HUES6 (cell line): ENCODE measurements around the gene POLR3GL.
A peak's percentile ranks its signal among the peaks of the same experiment; 100 is the strongest.

Source experiments
- H3K27ac ChIP-seq: 2 replicates; pipeline ENCODE4 v1.7.0; 2013; ENCODE audit warnings: low read depth, mild to moderate bottlenecking, low read length, inconsistent platforms
- H3K27me3 ChIP-seq: 2 replicates; pipeline ENCODE4 v1.6.1; 2013; ENCODE audit warnings: low read length; ENCODE audit not compliant: control insufficient read depth, insufficient read depth
- H3K36me3 ChIP-seq: 2 replicates; pipeline ENCODE4 v1.6.1; 2013; ENCODE audit warnings: low read length; ENCODE audit not compliant: control insufficient read depth, insufficient read depth
- H3K4me1 ChIP-seq: 2 replicates; pipeline ENCODE4 v1.6.1; 2013; ENCODE audit warnings: low read length; ENCODE audit not compliant: control insufficient read depth, insufficient read depth
- H3K4me3 ChIP-seq: 2 replicates; pipeline ENCODE4 v1.5.1; 2013; ENCODE audit warnings: low read depth, low read length
- H3K9ac ChIP-seq: one replicate; pipeline ENCODE4 v1.6.1; 2013; ENCODE audit warnings: mild to moderate bottlenecking, low read length
- H3K9me3 ChIP-seq: 2 replicates; pipeline ENCODE4 v1.6.1; 2013; ENCODE audit warnings: low read depth, low read length; ENCODE audit not compliant: control insufficient read depth, insufficient read depth

POLR3GL gene

DNA sequence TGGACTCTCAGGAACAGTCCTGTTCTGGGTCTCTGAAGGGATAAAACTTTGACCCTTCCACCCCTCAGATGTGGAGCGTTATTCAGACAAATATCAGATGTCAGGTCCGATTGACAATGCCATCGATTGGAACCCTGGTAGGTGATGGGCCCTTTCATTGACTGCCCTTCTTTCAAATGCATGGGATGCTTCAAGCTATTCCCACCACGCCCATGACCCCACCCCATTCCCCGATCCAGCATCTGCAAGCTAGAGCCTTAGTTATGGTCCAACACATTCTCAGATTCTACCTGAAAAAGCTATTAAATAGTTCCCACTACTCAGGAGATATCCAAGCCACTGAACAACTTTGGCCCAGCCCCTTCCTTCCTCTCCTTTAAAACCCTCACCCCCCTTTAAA lies 12.5 kb downstream of the POLR3GL start:
- Histone ChIP-seq H3K9ac (no peak overlapping the region), H3K36me3 (no peaks in the 10 kb centered on the region), H3K27ac (no peak overlapping the region), H3K9me3 (no peaks in the 10 kb centered on the region), H3K27me3 (no peaks in the 10 kb centered on the region), H3K4me3 (0 out of 2 replicates have a peak overlapping the region, but pooled peaks have one; percentile 2), H3K4me1 (peaks cover 39% of the 10 kb centered on the region)

DNA sequence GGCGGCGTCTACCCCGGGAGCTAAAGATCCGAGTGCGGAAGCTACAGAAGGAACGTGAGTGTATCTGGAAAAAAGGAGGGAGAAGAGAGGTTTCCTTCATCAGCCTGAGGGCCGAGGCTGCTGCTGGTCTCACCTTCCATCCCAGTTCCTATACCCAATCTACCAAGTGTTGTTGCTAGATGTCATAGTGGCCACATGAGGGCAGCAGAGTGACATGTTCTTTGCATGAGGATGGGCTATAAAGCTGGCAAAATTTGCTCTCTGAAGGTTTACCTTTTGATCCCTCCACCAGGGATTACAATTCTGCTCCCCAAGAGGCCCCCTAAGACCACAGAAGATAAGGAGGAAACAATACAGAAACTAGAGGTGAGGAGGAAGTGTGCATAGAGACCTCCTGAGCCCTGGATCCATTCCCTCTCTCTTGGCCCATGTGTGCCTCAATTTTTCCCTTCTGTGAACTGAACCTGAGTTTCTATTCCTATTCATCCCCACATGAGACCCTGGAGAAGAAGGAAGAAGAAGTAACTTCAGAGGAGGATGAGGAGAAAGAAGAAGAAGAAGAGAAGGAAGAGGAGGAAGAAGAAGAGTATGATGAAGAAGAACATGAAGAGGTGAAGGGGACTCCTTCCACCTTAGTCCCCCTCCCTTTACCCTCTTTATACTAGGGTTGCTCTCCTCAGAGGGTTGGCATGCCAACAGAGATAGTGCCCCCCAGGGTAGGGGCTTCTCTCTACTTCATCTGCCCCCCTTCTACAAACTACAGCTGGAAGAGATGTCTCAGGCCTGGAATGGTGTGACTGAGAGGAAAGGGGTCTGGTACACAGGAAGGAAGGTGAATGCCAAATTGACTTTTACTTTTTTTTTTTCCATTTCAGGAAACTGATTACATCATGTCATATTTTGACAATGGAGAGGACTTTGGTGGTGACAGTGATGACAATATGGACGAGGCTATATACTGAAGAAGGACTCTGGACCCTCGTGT lies 13.3 kb downstream of the POLR3GL start:
- peak overlapping the region; percentile 53; the same call in 1 of the 2 replicates for H3K4me3 ChIP-seq
- H3K9me3 ChIP-seq, result no peaks in the 10 kb centered on the region
- peaks cover 41% of the 10 kb centered on the region for H3K4me1 ChIP-seq
- H3K9ac ChIP-seq, result peak overlapping the region; percentile 90
- H3K27me3 ChIP-seq, result no peaks in the 10 kb centered on the region
- H3K36me3 ChIP-seq, result no peaks in the 10 kb centered on the region
- peak overlapping the region; percentile 89; the same call in 1 of the 2 replicates for H3K27ac ChIP-seq

DNA sequence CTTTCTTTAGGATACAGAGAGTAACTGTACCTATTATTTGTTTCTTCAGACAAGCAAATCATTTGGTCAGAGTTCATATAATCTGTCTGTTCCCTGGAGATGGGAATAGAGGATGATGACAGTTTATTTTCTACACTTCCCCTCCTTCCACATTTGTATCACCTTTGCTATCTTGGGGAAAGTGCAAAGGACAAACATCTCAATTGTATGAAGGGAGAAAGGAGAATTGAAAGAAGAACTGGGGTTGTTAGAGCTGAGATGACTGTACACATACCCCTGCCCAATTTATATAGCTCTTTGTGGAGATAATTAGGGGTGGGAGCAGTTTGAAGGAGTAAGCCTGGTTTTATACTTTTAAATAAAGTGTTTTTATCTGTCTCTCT lies 14.0 kb downstream of the POLR3GL start:
- no peaks in the 10 kb centered on the region for H3K27me3 ChIP-seq
- peaks cover 41% of the 10 kb centered on the region for H3K4me1 ChIP-seq
- peak overlapping the region; percentile 53 for H3K4me3 ChIP-seq
- no peaks in the 10 kb centered on the region for H3K9me3 ChIP-seq
- H3K9ac ChIP-seq, result peak overlapping the region; percentile 90
- peak overlapping the region; percentile 89 for H3K27ac ChIP-seq
- no peaks in the 10 kb centered on the region for H3K36me3 ChIP-seq

DNA sequence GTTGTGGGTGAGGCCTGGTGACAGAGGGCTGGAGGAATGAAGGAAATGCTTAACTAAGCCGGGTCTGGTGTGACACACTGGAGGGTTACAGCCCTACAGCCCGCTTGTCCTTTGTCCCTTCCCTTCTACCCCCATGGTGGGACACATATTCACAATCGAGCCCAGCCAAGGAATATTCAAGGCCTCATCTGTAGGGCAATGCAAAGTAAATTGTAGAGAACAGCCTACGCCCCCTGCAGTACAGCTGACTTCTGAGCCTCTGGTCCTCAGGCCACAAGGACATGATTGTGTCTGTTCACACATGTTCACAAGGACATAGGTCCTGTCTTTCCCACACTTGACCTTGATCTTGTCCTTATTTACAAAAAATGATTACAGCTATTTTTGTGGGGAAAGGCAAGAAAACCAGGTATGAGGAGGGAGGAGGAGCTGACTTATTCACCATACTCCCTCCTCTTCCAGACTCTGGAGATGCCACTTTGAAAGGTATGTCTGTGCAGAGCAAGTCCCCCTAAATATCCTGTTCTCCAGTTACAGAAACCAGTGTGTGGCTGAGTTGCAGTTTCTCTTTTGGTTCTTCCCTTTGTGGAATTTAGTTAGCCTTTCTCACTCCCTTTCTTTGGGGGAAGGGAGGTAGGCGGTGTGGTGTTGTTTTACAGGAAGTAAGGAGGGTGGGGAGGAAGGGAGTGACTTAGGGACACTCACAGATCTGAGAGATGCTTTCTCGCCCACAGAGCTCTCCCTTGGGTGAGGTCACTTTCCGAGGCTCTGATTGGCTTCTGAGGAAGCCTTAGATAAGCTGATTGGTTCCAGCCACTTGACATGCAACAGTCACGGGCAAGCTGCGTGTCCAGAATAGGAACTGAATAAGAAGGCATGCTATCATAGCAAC lies 14.6 kb downstream of the POLR3GL start:
- Histone ChIP-seq H3K9me3 (no peaks in the 10 kb centered on the region), H3K4me3 (peak overlapping the region; percentile 53), H3K9ac (peak overlapping the region; percentile 90), H3K4me1 (peaks cover 41% of the 10 kb centered on the region), H3K27me3 (no peaks in the 10 kb centered on the region), H3K27ac (peak overlapping the region; percentile 89), H3K36me3 (no peaks in the 10 kb centered on the region)

DNA sequence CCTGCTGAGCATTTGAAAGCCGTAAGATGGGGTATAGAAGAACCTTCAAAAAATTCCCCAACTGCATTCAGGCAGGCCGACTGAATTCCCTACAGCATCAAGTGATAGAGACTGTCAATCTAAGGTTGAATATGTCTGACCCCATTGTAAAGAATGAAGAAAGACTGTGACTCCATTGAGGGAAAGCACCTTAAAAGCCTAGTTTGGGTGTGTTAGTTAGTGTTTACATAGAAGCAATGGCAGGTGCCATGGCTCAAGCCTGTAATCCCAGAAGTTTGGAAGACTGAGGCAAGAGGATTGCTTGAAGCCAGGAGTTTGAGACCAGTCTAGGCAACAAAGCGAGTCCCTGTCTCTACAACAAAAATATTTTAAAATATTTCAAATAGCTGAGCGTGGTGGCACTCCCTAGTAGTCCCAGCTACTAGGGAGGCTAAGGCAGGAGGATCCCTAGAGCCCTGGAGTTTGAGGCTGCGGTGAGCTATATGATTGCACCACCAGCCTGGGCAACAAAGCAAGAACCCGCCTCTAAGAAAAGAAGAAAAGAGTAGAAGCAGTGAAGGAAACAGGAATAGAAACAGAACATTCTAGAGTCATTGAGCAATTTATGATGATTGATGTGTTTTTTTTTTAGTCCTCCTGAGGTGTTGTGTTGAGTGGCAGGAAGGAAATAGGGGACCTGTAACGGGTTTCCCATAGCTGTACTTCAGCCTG lies 15.4 kb downstream of the POLR3GL start:
- Histone ChIP-seq H3K36me3 (no peaks in the 10 kb centered on the region), H3K4me3 (peak overlapping the region; percentile 26; the same call in 1 of the 2 replicates), H3K9ac (peak overlapping the region; percentile 40), H3K27me3 (no peaks in the 10 kb centered on the region), H3K9me3 (no peaks in the 10 kb centered on the region), H3K27ac (peak overlapping the region; percentile 58; the same call in 1 of the 2 replicates), H3K4me1 (peaks cover 47% of the 10 kb centered on the region)

DNA sequence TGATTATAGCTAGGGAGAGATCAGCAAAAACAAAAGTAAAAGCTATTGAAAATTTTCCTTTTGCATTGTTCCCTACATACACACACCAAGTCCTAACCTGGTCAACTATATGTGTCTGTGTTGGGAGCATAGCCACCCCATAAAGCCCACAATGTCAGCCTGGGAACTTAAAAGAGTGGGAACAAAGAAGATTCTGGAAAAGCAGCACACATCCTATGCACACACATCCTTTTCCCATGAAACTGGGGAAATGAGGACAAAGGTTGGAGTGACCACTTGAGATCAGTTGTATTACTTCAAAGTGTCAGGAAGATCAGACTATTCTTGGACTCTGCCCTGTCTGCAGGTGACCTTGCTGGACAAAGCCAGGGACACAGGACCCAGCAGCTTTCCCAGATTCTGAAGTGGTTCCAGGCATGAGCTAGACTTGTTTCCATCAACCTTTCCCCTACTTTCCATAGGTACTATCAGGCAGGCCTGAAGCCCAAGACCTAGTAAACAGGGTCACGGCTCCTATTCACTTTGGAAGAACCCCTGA lies 16.0 kb downstream of the POLR3GL start:
- Histone ChIP-seq H3K36me3 (no peaks in the 10 kb centered on the region), H3K9ac (no peak overlapping the region), H3K27ac (peak overlapping the region; percentile 58; the same call in 1 of the 2 replicates), H3K9me3 (no peaks in the 10 kb centered on the region), H3K4me3 (no peak overlapping the region), H3K4me1 (peaks cover 53% of the 10 kb centered on the region), H3K27me3 (no peaks in the 10 kb centered on the region)

DNA sequence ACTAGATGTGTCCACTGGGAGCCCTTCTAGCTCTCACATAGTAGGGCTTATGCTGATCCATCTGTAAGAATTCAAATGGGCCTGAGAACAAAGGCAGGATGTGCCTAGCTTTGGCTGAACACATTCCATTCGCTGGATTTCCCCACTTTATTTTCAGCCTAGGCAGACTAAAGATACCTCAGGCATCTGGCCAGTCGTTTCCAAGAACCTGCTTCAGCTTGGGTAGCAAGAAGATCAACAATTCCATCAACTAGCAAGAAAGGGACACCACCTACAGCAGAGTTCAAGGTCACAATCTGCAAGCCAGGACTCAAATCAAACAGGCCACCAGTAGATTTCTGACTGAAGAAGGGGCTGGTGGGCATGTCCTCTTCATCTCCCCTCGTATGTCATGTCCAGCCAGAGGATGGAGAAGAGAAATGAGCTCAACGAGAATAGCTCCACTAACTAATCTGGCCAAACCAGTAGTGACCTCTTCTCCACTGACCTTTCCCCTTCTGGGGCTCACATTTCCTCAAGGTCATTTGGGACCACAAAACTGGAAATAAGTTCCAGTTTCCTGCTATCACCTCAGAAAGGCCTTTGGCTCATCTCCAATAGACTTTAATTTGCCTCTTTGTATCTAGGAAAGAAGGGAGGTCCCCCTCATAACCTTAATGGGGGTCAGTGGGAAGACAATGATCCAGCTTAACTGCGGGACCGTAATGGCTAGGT lies 17.7 kb downstream of the POLR3GL start:
- Histone ChIP-seq H3K9me3 (no peaks in the 10 kb centered on the region), H3K36me3 (no peaks in the 10 kb centered on the region), H3K4me1 (peaks cover 55% of the 10 kb centered on the region), H3K27me3 (no peaks in the 10 kb centered on the region), H3K4me3 (no peak overlapping the region), H3K27ac (no peak overlapping the region), H3K9ac (no peak overlapping the region)

DNA sequence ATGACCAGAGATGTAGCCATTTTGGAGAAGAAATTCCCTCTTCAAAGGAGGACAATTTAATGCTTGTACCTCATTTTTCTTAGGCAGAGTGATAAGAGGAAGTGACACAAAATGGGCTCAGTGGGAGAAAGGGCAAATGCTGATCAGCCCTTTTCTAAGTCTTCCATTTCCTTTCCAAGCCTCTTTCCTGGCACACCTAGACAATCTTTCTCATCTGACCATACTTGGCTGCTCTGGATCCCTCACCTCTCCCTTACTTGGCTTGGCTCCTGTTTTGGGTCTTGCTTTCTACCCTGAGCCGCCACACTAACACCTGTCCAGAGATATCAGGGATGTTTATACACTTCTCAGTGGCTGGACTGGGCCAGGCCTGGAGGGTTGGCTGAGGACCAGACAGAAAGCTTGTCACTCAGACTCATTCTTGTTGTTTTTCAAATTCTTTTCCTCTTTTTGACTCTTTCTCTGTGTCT lies 18.8 kb downstream of the POLR3GL start:
- Histone ChIP-seq H3K9ac (no peak overlapping the region), H3K36me3 (no peaks in the 10 kb centered on the region), H3K27me3 (no peaks in the 10 kb centered on the region), H3K4me1 (peaks cover 46% of the 10 kb centered on the region), H3K4me3 (no peak overlapping the region), H3K9me3 (no peaks in the 10 kb centered on the region), H3K27ac (no peak overlapping the region)

DNA sequence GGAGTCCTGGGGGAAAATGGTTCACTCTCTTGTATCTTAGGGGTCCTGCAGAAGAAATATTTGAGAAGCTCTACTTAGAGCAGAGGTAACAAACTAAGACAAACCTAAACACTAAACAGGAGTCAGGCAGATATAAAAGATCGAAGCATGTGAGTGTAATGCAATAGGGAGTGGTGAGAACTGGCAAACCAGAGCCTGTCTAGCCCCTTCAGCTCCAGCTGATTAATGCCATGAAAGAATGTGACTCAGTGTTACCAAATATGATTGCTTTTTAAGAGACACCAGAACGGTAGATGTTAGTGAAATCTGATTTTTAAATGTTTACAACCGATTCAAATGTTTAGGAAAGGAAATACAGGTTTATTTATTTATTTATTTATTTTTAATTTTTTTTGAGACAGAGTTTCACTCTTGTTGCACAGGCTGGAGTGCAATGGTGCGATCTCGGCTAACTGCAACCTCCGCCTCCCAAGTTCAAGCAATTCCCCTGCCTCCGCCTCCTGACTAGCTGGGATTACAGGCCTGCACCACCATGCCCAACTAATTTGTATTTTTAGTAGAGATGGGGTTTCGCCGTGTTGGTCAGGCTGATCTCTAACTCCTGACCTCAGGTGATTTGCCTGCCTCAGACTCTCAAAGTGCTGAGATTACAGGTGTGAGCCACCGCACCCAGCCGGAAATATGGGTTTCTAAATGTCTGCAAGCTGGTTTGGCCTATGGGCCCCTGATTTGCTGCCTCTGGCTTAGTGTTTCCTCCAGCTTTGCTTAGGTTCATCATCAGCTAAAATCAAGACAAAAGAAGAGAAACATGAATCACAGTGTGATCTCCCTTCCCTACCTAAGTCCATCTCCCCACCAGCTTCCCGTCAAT lies 19.7 kb downstream of the POLR3GL start:
- Histone ChIP-seq H3K27ac (no peak overlapping the region), H3K27me3 (no peaks in the 10 kb centered on the region)

More for the DNA sequence above, 19.7 kb downstream of the POLR3GL start:
- H3K9ac ChIP-seq, result no peak overlapping the region
- no peaks in the 10 kb centered on the region for H3K36me3 ChIP-seq
- H3K4me1 ChIP-seq, result peaks cover 36% of the 10 kb centered on the region
- H3K4me3 ChIP-seq, result no peak overlapping the region
- H3K9me3 ChIP-seq, result no peaks in the 10 kb centered on the region
